Fibroblast of upper back skin (primary cell): ENCODE data around the gene ELANE.
A peak's percentile ranks its signal among the peaks of the same experiment; 100 is the strongest.
"Not testable (repeated sequence)": the region's sequence is repeated elsewhere in the genome, so short reads cannot be mapped to it uniquely, and the experiment has no call there.

ENCODE experiments used
- DNase-seq: peaks from one replicate; pipeline ENCODE4 v3.0.0-alpha.2; 2013

The ELANE gene

DNA sequence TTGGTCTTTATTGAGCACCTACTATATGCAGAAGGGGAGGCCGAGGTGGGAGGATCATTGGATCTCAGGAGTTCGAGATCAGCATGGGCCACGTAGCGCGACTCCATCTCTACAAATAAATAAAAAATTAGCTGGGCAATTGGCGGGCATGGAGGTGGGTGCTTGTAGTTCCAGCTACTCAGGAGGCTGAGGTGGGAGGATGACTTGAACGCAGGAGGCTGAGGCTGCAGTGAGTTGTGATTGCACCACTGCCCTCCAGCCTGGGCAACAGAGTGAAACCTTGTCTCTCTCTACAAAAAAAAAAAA lies 11.2 kb downstream of the ELANE start:
- DNase-seq, result no peak

DNA sequence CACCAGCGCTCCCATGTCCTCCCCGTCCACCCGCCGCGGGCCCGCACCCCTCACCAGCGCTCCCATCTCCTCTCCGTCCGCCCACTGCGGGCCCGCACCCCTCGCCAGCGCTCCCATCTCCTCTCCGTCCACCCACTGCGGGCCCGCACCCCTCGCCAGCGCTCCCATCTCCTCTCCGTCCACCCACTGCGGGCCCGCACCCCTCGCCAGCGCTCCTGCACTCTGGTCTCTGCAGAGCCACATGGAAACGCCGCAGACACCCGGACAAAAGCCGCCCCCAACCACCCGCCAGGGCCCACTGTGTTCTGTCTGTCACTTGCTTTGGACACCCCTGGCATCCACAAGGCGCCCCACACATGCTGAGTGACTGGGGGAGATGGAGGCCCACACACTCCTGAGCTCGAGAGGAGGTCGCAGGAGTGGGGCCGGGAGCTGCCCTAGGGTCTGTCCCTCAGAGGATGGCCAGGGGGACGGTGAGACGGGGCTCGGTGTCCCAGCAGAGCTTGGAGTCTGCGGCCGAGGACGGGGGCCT lies 14.7 kb downstream of the ELANE start:
- no peak for DNase-seq

DNA sequence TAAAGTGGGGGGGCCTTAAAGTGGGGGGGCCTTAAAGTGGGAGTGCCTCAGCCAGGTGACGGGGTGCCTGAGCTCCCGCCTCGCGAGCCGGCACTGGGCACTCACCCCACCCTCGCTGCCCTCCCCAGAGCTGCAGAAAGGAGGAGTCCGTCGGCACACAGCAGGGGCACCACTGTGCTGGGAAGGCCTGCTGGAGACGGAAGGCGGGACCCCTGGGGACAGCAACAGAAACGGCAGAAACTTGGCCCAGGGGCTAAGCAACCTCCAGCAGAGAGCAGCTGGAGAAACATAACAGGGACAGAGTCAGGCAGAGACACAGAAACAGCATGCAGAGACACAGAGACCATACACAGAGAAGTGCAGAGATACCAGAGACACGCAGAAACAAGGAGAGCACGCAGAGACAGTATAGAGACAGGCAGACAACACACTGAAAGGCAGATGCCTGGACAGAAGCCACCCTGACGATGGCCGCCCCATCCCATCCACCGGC lies 15.2 kb downstream of the ELANE start:
- no peak for DNase-seq

DNA sequence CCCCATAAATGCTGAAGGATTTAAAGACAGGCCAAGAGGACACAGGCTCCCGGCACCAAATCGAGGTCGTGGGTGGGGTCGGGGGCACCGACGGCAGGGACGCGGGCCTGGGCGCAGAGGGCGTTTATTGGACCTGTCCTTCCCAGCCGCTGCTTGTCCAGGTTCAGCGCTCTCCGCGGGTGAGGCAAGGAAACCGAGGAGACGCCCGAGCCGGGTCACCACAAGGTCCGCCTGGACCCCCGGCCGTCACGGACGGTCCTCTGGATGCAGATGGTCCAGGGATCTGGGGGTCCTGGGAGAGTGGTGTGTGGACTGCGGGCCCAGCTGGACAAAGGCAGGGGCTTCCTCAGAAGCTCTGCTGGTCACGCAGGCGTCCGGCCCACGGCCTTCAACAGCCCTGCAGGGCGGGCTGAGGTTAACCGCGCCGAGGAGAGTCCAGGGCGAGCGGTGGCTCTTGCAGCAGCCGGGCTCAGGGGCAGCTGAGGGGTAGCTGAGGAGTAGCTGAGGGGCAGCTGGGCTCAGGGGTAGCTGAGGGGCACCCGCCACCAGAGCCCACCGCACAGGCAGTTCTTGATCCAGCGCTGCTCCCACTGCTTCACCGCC lies 15.9 kb downstream of the ELANE start:
- DNase-seq, result no peak

DNA sequence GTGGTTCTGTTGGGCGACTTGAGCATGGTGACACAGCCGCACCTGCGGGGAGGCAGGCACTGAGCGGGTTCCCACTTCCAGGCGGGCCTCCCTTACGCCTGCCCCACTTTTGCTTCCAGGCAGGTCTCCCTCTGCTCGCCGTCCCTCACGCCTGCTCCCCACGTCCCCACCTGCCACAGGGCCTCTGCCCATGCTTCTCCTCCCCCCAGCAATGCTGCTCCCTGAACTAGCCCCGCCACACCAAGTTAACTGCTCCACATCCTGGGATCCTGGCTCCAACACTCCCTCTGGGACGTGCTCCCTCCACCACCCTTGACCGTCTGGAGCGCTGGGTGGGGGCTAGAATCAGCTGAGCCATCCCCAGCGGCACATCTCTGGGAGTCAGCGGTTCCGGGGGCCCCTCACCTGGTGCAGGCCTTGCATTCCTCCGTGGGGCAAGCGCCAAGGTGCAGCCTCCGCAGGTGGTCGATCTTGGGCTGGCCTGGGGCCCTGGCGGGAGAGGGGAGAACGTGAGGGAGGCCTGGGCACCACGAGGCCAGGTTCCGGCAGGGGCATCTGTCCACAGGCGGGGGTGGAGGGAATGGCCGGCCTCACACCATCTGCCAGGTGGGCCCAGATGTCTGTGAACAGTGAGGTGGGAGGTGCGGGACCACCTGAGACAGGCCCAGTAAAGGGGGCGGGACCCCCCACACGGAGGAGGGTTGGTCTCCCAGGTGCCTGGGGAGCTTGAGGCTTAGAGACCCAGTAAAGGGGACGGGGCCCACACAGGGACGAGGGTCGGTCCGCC lies 16.5 kb downstream of the ELANE start:
- no peak for DNase-seq

DNA sequence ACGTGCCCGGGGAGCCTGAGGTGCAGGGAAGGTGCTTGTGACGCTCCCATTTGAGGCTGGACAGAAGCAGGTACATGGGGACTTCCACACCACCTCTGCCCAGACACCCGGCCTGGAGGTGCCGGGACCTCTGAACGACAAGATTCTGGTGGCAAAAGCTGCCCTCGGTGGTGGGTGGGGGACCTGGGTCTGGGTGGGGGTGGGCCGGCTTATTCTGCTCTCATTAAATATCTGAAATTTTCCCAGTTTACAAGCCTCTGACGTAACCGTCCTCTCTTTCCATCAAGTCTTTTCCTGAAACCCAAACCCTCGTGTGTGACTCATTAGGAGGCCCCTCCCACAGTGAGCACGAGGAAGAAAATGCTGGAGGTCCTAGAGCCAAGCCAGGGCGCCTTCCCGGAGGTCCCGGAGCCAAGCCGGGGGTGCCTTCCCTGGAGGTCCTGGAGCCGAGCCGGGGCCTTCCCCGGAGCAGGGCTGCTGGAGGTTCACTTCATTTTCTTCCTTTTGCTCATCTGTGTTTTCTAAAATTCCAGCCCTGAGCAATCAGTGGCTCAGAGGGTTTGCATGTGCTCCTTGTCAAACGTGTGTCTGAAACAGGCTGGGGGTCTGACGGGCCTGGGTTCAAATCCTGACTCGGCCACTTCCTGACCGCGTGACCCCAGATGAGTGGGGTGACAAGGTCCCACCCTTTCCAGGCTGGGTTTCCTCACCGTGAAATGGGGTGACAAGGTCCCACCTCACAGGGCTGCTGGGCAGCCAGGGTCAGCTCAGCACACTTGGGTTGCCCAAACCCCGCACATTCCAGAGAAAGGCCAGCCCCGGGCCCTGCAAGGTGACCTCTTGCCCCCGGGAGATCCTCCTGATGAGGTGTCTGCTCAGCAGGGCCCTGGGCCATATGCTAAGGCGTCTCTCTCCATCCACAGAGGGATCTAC lies 17.4 kb downstream of the ELANE start:
- DNase-seq, result peak; percentile 96

DNA sequence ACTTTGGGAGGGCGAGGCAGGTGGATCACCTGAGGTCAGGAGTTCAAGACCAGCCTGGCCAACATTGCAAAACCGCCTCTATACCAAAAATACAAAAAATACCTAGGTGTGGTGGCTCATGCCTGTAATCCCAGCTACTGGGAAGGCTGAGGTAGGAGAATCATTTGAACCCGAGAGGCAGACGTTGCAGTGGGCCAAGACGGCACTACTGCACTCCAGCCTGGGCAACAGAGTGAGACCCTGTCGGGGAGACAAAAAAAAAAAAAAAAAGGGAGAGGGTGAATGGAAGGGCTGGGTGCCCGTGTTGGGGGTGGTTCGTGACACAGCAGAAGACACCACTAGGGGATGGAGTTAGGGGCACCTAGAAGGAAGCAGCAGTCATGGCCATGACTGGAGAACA lies 18.2 kb downstream of the ELANE start:
- no peak for DNase-seq

DNA sequence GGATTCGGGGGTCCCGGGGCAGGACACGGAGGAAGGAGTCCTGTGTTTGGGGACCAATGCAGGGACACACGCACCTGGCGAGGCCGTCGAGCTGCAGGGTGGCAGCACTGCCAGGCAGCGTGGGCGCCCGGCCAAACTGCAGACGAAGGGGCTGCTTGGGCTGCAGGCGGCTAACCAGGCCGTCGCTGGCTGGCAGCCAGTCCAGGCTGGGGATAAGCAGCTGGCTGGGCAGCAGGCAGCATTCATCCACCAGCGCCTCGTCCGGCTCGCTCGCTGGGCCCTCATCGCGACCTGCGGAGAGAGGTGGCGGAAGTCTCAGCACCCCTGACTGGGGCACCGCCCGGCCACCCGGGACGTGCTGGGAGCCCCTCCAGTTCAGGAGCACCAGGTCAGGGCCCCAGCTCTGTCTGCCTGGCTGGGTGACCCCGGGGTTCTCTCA lies 18.9 kb downstream of the ELANE start:
- no peak for DNase-seq

DNA sequence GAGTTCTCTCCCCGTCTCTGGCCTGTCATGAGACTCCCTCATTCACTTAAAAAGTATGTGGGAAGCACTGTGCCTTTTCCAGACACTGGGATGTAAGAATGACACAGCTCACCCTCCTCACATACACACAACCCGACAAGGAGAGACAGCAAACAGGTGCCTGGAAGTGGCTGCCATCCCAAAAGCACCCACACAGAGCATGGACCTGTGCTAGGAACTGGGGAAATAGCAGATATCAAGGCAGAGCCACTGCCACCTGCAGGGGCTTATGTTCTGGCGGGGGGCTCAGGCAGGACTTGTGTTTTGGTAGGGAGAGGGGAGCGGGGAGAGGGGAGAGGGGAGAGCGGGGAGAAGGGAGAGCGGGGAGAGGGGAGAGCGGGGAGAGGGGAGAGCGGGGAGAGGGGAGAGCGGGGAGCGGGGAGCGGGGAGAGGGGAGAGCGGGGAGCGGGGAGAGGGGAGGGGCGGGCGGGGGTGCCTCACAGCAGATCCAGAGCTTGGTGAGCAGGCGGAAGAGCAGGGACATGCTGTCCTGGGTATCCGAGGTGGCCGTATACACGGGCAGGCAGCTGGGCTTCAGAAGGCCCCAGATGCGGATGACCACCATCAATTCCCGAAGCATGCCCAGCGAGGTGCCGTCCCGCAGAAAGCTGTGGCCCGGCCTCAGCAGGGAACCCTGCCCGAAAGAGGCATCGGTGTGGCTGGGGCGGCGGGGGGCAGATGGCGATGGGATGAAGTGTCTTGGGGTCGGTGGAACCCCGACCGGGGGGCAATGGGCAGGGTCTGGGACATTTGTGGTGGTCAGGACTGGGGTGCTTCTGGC lies 19.6 kb downstream of the ELANE start:
- DNase-seq, result no peak

DNA sequence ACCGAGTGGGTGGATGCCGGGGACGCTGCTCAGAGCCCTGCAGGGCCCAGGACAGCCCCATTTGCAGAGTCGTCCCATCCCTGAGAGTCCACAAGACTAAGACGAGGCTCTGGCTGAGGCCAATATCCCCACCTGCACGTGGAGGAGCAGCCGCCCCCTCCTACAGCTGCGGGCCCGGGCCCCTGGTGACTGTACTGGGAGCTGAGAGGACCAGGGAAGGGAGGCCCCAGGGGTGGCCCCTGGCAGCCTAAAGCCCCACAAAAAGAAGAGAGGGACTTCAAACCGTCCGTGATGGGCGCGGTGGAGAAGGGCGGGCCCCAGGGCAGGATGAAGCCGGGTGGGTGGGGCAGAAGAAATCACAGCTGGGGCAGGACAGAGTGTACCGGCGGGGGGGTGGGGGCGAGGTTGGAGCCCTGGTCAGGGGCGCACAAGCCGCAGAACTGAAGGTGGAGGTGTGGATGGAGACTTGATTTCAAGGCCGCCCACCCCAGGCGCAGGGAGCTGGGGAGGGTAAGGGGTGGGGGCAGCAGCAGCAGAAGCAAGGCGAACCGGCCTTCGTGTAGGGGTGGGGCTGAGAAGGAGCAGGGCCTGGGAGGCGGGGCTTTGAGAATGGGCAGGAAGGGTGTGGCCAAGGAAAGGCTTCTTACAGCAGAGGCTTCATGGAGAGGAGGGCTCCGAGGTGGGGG lies 20.3 kb downstream of the ELANE start:
- peak; percentile 75 for DNase-seq

DNA sequence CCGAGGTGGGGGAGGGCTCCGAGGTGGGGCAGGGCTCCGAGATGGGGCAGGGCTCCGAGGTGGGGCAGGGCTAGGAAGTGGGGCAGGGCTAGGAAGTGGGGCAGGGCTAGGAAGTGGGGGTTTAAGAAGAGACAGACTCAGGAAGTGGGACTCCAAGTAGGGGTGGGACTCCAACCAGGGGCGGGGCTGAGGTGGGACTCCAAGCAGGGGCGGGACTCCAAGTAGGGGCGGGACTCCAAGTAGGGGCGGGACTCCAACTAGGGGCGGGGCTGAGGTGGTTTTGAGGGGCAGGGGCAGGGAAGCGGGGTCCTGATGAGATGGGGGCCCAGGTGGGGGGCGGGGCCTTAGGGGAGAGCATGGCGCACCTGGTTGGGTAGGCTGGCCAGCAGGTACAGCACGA lies 21.0 kb downstream of the ELANE start:
- peak; percentile 62 for DNase-seq

DNA sequence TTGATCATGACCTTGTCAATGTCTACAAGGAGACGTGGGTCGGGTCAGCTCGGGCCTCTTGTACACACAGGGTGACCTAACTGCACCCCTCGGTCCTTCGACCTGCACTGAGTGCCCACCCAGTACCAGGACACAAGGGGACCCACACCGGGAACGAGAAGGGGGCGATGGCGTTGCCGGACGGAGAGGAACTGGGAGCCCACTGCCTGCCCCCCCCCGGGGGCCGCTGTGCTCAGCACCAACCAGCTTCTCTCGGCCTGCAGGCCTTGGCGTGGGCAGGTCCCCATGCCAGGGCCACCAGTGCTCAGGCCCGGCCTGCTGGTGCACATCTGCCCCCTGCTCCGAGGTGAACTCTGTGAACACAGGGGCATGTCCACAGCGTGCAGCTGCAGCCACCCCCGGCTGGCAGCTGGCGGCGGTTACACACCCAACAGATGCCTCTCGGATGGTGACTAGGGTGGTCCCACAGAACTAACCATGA lies 21.5 kb downstream of the ELANE start:
- DNase-seq, result no peak

DNA sequence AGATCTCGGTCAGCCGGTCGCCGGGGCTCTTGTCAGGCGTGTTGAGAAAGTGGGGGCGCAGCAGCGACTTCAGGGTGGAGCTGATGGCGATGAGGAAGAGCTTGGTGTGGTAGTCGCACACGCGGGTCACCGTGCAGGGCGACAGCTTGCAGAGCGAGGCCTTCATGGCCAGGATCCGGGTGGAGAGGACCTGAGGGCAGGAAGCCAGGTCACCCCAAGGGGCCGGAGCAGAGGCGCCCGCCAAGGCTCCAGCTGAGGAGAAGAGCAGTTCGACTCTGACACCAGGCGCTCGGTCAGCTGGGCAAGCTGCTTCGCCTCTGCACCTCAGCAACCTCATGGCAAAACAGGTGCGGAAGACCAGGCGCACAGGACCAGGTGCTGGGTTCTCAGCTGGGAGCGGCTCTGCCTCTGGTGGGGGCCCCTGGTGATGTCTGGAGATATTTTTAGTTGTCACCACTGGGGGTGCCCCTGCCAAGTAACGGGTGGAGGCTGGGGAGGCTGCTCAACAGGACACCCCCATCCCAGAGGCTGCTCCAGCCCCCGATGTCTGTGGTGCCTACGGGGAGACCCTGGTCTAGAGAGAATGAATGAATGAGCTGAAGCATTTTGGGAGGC lies 23.3 kb downstream of the ELANE start:
- DNase-seq, result no peak

DNA sequence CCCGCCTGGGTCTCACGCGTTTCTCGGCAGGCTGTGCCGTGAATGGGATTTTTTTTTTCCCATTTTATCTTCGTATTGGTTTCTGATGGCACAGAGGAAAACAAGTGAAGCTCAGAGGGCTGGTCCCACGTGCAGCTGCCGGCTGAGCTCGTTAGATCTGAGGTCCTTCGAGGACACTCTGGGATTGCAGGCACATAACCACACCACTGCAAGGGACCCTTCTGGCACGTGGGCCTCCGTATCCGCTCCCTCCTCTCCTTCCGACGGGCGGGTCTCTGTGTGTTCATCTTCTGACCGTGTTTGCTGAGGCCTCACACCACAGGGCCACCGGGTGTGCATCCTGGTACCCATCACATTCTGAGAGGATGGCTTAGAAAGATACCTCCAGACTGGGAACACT lies 24.0 kb downstream of the ELANE start:
- no peak for DNase-seq

DNA sequence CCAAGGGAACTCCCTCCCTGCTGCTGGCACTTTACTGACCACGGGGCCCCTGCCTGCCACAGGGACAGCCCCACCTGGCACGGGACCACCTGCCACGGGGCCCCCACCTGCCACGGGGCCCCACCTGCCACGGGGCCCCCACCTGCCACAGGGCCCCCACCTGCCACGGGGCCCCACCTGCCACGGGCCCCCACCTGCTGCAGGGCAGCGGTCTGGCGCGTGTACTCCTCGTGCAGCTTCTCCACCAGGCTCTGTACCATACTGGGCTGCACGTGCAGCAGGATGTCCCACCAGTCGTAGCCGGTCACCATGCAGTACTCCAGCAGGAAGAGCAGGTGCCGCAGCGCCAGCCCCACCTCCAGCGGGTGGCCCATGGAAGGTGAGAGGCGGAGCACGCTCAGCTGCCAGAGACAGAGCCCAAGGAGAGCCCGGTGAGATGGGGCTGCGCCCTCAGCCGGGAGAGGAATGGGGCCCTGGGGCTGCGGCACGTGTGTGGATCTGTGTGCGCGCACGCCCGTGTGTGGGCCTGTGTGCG lies 24.7 kb downstream of the ELANE start:
- no peak for DNase-seq

DNA sequence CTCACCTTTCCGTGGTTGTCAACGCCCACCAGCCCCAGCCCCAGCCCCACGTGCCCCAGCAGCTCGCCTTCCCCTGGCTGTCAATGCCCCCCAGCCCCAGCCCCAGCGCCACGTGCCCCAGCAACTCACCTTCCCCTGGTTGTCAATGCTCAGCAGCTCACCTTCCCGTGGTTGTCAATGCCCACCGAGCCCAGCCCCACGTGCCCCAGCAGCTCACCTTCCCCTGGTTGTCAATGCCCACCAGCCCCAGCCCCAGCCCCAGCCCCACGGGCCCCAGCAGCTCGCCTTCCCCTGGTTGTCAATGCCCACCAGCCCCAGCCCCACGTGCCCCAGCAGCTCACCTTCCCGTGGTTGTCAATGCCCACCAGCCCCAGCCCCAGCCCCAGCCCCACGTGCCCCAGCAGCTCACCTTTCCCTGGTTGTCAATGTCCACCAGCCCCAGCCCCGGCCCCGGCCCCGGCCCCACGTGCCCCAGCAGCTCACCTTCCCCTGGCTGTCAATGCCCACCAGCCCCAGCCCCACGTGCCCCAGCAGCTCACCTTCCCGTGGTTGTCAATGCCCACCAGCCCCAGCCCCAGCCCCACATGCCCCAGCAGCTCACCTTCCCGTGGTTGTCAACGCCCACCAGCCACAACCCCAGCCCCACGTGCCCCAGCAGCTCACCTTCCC lies 26.0 kb downstream of the ELANE start:
- not testable (repeated sequence) for DNase-seq

DNA sequence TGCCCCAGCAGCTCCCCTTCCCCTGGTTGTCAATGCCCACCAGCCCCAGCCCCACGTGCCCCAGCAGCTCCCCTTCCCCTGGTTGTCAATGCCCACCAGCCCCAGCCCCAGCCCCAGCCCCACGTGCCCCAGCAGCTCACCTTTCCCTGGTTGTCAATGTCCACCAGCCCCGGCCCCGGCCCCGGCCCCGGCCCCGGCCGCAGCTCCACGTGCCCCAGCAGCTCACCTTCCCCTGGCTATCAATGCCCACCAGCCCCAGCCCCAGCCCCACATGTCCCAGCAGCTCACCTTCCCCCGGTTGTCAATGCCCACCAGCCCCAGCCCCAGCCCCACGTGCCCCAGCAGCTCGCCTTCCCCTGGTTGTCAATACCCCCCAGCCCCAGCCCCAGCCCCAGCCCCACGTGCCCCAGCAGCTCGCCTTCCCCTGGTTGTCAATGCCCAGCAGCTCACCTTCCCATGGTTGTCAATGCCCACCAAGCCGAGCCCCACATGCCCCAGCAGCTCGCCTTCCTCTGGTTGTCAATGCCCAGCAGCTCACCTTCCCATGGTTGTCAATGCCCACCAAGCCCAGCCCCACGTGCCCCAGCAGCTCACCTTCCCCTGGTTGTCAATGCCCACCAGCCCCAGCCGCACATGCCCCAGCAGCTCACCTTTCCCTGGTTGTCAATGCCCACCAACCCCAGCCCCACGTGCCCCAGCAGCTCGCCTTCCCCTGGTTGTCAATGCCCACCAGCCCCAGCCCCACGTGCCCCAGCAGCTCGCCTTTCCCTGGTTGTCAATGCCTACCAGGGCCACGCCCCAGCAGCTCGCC lies 26.9 kb downstream of the ELANE start:
- DNase-seq, result not testable (repeated sequence)

DNA sequence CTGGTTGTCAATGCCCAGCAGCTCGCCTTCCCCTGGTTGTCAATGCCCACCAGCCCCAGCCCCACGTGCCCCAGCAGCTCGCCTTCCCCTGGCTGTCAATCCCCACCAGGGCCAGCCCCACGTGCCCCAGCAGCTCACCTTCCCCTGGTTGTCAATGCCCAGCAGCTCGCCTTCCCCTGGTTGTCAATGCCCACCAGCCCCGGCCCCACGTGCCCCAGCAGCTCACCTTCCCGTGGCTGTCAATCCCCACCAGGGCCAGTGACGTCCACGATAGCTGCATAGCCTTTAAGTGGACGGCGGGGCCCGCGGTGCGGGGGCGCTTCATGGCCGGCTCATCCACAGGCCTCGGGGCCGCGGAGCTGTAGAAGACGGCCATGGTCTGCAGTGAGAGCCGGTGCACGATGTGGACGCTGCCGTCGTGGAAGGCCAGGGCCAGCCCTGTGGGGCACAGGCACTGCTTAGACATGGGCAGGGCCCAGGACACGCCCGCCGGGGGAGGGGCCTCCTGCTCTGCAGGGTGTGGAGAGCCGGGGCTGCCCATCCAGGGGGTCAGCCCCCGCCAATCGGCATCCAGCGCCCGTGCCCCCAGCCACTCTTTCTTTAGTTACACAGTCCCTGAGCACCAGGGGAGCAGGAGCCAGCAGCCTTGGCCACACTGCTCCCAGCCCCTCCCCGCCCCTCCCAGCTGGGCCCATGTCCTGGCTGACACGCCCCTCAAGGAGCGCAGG lies 27.8 kb downstream of the ELANE start:
- no peak for DNase-seq
